ENCODE data around the gene TXNL4B. TPM values are rescaled to one million over a fixed set of nuclear protein-coding genes. Genes with fewer than 3 reads are reported as not detected.

The TXNL4B gene
- total RNA-seq, 1 donor from 2014 or later: 6.8 TPM

GRCh38 chr16:72094266-72094610 lies 818 bp upstream of the TXNL4B start:
- no peak for FAIRE-seq
- DNase-seq (ENCODE audit: low read depth): peak; percentile 3
- TF ChIP-seq CTCF (IDR thresholded peaks at IDR 0.05; ENCODE audit: insufficient read depth, low read length, severe bottlenecking): no peak
- H3K27me3 ChIP-seq (ENCODE audit: control insufficient read depth, insufficient read depth, low read length): no peaks in the 10 kb centered on the region
- H3K36me3 ChIP-seq (ENCODE audit: control insufficient read depth, insufficient read depth, low read length): peaks cover 16% of the 10 kb centered on the region
- peak overlapping the region; percentile 81 for H3K4me3 ChIP-seq (ENCODE audit: low read depth, low read length)

GRCh38 chr16:72092832-72093447 lies 480 bp downstream of the TXNL4B start:
- H3K27me3 ChIP-seq (ENCODE audit: control insufficient read depth, insufficient read depth, low read length): no peaks in the 10 kb centered on the region
- FAIRE-seq (no peak), DNase-seq (ENCODE audit: low read depth) (peak; percentile 74)
- H3K36me3 ChIP-seq (ENCODE audit: control insufficient read depth, insufficient read depth, low read length): peaks cover 16% of the 10 kb centered on the region
- peak overlapping the region; percentile 81 for H3K4me3 ChIP-seq (ENCODE audit: low read depth, low read length)
- no peak for TF ChIP-seq CTCF (IDR thresholded peaks at IDR 0.05; ENCODE audit: insufficient read depth, low read length, severe bottlenecking)

- Histone ChIP-seq H3K4me3 (ENCODE audit: low read depth, low read length) (no peak overlapping the region), H3K36me3 (ENCODE audit: control insufficient read depth, insufficient read depth, low read length) (peaks cover 13% of the 10 kb centered on the region), H3K27me3 (ENCODE audit: control insufficient read depth, insufficient read depth, low read length) (no peaks in the 10 kb centered on the region)
- no peak for FAIRE-seq
- TF ChIP-seq CTCF (IDR thresholded peaks at IDR 0.05; ENCODE audit: insufficient read depth, low read length, severe bottlenecking): no peak
- no peak for DNase-seq (ENCODE audit: low read depth)
Measured at GRCh38 chr16:72091217-72091616, 2.2 kb downstream of the TXNL4B start.

GRCh38 chr16:72085002-72085401 lies 8.4 kb downstream of the TXNL4B start:
- Histone ChIP-seq H3K27me3 (ENCODE audit: control insufficient read depth, insufficient read depth, low read length) (no peaks in the 10 kb centered on the region), H3K4me3 (ENCODE audit: low read depth, low read length) (no peak overlapping the region), H3K36me3 (ENCODE audit: control insufficient read depth, insufficient read depth, low read length) (peaks cover 14% of the 10 kb centered on the region)
- DNase-seq (ENCODE audit: low read depth) (no peak), FAIRE-seq (no peak)
- no peak for TF ChIP-seq CTCF (IDR thresholded peaks at IDR 0.05; ENCODE audit: insufficient read depth, low read length, severe bottlenecking)

- FAIRE-seq: no peak
- peaks cover 12% of the 10 kb centered on the region for H3K36me3 ChIP-seq (ENCODE audit: control insufficient read depth, insufficient read depth, low read length)
- no peak for DNase-seq (ENCODE audit: low read depth)
Measured at GRCh38 chr16:72084445-72084844, 9.0 kb downstream of the TXNL4B start.

More at GRCh38 chr16:72084445-72084844, 9.0 kb downstream of the TXNL4B start:
- no peak for TF ChIP-seq CTCF (IDR thresholded peaks at IDR 0.05; ENCODE audit: insufficient read depth, low read length, severe bottlenecking)
- H3K4me3 ChIP-seq (ENCODE audit: low read depth, low read length): no peak overlapping the region
- no peaks in the 10 kb centered on the region for H3K27me3 ChIP-seq (ENCODE audit: control insufficient read depth, insufficient read depth, low read length)

Data from bronchial epithelial cell (primary cell).